ENCODE measurements around the gene ATP9A.
"Not testable (repeated sequence)": the region's sequence is repeated elsewhere in the genome, so short reads cannot be mapped to it uniquely, and the experiment has no call there.

The ATP9A gene

GRCh38 chr20:51691703-51692102, 76.5 kb downstream of the ATP9A start:
- DNase-seq, result no peak

GRCh38 chr20:51688600-51689244, 79.5 kb downstream of the ATP9A start:
- no peak for DNase-seq

- no peak for DNase-seq
Observed at GRCh38 chr20:51687630-51688029, 80.6 kb downstream of the ATP9A start.

- DNase-seq, result no peak
Observed at GRCh38 chr20:51687108-51687507, 81.1 kb downstream of the ATP9A start.

- DNase-seq, result not testable (repeated sequence)
Observed at GRCh38 chr20:51685494-51685893, 82.7 kb downstream of the ATP9A start.

DNA sequence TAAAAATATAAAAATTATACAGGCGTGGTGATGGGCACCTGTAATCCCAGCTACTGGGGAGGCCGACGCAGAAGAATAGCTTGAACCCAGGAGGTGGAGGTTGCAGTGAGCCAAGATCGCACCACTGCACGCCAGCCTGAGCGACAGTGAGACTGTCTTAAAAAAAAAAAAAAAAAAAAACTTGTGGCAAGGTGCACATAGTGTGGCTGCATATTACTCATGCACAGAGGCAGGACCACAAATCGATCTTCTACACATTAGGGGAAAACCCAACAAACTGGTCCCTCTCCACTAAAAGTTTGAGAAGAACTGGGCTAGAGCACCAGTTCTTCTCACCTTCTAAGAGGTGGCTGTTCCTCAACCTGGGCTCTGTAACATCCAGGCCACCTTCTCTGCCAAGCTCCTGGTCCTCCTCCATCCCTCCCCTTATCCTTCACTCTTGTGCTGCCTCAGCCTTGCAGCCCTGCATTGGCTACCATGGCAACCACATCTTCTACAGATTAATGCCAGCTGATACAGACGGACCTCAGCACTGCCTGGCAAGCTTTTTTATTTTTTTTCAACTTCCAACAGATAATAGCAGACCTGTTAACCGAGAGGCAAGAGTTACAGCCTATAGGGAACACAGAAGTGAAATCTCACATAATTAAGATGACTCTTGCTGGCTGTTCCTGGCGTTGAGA, 88.0 kb downstream of the ATP9A start:
- peak; percentile 36 for DNase-seq

DNA sequence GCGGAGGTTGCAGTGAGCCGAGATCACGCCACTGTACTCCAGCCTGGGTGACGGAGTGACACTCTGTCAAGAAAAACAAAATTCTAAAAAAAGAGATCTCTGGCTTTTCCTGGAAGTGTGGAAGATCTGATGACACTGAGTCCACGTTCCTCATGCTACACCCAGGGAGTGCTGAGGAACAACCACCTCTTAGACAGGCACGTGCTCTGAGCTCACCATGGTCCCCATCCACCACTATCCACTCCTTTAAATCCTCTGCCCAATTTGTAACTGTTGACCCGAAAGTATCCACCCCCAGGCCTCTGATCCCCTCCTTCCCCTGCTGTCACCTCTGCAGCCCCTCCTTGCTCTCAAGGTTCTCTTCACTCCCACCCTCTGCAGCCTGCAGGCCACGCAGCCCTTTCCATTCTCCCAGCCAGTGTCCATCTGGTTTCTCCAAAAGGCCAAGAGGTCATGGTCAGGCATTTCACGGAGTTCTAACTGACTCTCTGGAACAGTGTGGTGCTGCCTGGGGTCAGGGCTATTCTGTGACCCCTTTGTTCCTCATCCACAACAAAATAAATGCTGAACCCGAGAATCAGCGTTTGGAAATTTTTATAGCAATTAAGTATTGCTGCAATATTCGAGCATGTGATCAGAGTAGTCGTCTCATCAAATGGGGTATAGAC, 88.8 kb downstream of the ATP9A start:
- DNase-seq, result no peak

GRCh38 chr20:51678026-51678697, 90.0 kb downstream of the ATP9A start:
- no peak for DNase-seq

DNA sequence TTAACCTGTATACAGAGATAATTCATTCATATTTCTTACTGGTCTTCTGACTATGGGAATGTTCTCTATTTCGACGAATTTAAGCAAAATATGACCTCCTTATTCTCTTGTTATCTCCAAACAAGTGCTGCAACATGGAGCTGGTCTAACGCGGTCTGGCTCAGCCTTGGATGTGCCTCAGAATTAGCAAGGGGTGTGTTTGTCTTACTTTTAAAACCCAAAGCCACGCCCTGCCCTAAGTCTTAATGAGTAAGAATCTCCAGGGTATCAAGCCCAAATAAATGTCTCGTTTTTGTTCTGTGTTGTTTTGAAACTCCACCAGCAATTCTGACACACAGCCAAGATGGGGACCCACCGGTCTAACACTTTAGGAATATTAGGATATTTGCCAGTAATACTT, 99.2 kb downstream of the ATP9A start:
- no peak for DNase-seq

- DNase-seq, result no peak
Observed at GRCh38 chr20:51668515-51668914, 99.7 kb downstream of the ATP9A start.

DNA sequence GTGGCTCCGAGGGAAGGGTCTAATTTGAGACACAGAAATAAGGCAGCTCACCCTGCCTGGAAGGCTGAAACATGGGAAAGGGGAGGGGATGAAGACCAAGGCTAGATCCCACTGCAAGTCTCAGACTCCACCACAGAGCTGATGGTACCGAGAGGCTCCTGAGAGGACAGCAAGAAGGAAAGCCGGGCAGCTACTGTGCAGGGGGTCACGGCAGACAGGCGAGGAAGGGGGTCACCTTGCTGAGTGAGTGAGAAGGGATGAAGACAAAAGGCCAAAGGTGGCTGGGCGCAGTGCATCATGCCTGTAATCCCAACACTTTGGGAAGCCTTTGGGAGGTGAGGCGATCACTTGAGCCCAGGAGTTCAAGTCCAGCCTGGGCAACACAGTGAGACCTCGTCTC, 100.7 kb downstream of the ATP9A start:
- no peak for DNase-seq

GRCh38 chr20:51667002-51667408, 101.2 kb downstream of the ATP9A start:
- no peak for DNase-seq

DNA sequence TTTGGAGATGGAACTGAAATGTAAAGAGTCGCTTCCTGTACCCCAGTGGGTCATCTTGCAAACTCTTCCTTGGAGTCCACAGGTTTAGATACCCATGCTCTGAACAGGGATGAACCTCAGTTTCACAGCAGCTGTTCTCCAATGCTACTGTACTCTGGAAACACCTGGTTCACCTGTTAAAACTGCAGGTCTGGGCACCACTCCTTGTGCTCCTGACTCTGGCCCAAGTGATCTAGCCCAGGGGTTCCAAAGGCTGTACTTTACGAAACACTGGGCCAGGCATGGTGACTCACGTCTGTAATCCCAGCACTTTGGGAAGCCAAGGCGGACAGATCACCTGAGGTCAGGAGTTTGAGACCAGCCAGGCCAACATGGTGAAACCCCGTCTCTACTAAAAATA, 102.1 kb downstream of the ATP9A start:
- DNase-seq, result no peak

DNA sequence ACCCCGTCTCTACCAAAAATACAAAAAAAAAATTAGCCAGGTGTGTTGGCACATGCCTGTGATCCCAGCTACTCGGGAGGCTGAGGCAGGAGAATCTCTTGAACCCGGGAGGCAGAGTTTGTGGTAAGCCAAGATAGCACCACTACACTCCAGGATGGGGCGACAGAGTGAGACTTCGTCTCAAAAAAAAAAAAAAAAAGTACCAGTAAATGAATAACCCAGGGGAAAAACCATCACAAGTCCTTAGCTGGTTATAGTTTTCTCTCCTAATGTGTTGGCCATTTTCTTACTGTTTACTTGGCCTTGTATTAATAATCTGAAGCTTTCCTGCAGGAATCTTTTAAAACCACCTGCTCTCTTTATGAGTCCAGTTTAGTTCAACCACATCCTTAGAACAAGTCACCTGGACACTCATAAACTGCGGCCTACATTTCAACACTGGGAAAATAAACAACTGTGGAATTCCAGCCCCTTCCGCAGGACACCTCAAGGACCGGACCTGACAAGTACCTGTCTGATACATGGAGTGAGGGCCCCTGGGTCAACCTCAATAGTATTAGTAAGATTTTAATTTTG, 102.6 kb downstream of the ATP9A start:
- no peak for DNase-seq

DNA sequence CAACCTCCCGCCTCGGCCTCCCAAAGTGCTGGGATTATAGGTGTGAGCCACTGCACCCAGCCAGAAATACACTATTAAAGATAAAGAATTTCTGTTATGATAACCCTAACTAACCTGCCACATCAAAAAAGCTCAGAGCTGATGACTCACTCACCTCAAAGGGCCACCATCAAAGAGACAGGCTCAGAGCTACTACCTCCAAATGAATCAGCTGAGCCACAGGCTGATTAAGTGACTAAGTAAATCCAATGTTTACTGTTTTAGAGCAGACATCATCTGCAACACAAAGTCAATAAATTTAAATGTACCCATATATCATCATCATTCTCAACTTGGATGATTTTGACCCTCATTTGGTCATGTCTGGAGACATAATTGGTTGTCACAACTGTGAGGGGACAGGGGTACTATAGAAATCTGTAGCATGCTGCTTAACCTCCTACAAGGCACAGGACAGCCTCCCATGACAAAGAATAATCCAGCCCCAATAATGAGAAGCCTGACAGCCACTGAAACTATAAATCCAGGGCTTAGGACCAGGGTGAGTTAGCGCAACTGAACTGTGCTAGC, 106.5 kb downstream of the ATP9A start:
- DNase-seq, result no peak

GRCh38 chr20:51660672-51661608, 107.2 kb downstream of the ATP9A start:
- DNase-seq, result no peak

GRCh38 chr20:51659491-51660050, 108.6 kb downstream of the ATP9A start:
- DNase-seq, result no peak

DNA sequence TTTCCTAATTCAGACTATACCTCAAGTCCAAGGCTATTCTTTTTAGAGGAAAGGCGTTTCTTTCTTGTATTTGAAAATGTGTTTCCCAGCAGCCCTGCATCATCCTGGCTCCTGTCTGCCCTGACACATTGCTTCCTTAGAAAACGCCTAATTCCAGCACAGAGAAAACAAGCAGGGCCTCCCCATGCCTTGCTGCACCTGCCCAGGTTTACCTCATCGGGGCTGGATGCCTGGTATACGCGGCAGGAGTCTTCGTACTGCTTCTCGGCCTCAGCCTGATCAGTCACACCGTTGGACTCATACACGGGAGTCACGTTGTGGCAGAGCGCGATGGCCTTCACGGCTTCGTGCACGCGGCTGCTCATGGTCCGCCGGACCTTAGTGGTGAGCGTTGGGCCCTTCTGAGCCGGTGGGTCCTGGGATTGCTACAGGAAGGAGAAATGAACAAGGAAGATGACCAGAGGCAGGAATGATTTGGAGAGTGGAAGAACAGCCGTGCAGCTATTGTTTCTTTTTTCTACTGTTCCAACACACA, 111.4 kb downstream of the ATP9A start:
- no peak for DNase-seq

GRCh38 chr20:51656089-51656488, 112.1 kb downstream of the ATP9A start:
- not testable (repeated sequence) for DNase-seq

DNA sequence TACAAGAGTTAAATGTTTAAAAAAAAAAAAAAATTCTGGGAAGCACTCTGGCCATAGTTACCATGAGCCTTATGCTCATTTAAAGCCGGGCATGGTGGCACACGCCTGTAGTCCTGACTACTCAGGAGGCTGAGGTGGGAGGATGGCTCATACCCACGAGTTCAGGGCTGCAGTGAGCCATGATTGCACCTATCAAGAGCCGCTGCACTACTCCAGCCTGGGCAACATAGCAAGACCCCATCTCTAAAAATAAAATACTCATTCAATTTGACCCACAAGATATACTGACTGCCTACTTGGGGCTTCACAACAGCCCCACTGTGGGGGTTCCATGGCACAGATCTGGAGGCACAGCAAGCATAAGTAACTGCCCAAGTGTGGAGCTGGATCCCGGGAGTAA, 113.7 kb downstream of the ATP9A start:
- no peak for DNase-seq

DNA sequence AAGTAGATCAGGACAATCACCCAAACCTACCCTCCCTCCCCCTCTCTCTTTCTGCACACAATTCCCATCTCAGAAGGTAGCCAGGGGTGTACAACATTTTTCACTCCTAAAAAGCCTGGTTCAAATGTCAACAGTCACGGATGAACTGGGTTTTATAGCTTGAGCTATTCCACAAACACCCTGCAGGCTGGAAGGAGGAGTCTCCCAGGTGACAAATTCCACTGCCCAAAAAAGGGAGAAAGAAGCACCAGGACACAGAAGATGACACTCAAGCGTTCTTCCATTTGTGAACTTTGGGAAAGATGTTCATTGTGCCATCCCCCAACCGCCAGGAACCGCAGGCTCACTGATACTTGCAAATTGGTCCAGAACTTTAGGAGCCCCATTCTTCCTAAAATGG, 114.1 kb downstream of the ATP9A start:
- no peak for DNase-seq
